Stimulated activated CD8-positive, alpha-beta memory T cell treated with anti-CD3 and anti-CD28 coated beads, Interleukin-15, amount 100 ng/mL, for 4 hours (primary cell): ENCODE data around the gene NRG3.

Experiments used
- DNase-seq, 2 donors: peaks; one replicate each; pipeline ENCODE4 v3.0.0-alpha.2; 2020; ENCODE audit warnings: low read depth in 2 of 2

Gene NRG3

DNA sequence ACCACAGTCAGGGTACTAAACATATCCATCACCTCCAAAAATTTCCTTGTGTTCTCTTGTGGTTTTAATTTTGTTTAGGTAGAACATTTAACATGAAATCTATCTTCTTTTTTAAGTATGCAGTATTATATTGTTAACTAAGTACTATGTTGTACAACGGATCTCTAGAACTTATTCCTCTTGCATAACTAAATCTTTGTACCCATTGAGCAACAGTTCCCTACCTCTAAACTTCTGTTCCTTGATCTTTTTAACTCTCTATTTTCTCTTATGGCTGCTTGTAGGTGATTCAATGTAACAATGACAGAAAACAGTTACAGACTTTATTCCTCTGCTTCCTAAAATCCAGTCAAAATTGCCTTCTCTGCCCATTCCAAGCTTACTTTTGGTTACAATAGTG is 9.9 kb downstream of the NRG3 start:
- no peak for DNase-seq

DNA sequence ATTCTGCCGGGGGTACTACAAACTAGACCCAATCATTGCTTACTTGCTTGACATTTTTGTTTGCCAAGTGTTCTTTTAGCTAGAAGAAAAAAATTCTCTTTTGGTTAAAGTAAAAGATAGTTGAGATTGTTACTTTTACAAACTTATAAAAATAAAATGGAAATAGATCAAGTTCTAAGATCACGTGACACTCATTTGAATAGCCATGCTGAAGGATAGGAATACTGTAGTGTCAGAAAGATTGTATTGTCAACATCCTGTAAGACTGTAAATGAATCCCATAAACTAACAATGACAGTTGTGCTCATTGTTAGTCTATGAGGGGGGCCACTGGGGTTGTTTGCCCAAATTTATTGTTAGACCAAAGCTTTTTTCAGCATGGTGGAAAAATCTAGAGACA is 10.5 kb downstream of the NRG3 start:
- DNase-seq: no peak

DNA sequence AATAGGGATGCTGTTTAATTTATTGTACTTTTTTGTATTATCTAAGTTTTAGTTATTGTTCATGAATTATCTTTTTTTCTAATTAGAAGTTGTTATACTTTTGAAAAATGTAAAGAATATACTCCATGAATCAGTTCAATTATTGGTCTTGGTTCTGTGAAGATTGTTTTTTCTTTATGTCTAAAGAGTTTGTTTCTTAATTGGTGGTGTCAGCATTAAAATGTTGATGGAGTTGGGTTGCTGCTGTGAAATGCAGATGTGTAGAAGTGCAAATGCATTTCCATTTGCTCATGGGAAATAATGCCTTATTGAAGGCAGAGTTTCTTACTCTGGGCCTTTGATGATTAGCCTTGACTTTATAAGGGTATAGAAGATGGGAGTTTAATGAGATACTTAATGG is 11.9 kb downstream of the NRG3 start:
- no peak for DNase-seq

DNA sequence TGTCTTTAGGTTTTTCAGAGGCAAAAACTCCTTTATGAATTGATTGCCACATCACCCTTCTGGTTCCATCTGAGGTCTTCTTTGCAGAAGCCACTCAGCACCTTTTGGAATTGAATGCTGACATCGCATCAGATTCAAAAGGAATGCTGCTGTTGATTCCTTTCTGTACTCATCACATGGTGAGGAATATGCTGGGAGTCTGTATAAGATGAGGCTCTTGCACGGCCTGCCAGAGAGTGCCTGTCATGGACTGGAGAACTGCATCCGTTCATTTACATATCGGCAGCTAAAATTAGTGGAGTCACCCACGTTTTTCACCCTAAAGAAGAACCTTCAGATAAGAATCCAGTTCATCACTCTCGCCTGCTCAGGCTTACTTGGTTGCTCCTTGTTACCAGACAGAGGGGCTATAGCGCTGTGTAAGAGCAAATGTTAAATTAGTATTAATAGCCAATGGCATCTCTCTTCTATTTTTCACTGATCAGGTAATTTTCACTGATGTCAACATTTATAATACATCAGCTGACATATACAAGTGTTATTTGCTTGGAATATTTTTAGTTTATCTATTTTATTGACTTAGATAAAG is 14.3 kb downstream of the NRG3 start:
- no peak for DNase-seq

DNA sequence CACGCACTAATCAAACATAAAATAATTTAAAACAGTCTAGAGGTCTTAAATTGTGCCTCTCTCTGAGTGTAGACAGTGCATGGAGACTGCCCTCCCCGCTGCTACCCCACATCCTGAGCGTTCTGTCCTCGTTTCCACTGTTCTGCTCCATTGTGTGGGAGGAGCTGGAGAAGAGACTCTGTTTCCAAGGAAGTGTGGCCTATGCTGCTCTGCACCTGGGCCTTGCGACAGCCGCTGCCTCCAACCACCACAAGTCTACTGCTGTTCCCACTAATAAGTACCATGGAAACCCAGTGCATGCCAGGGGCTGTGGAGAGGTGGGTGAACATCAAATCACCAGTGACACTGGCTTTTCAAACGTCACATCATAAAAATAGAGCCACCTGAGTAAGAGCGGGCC is 19.6 kb downstream of the NRG3 start:
- no peak for DNase-seq

DNA sequence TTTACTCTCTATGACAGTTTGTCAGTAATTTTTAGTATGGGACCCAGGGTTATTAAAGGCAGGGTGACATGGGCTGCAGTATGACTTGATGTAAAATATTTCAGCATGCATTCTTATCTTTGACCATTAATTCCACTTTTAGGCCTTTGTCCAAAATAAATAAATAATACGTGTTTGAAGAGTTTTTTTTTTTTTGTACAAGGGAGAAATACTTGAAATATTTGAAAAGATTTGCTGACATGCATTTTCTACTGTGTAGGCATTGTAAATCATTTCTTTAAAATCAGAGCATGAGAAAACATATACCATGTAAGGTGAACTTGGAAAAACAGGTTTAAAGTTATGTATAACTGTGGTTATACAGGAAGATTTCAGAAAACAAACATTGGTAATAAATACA is 23.5 kb downstream of the NRG3 start:
- DNase-seq: no peak

GRCh38 chr10:81900989-81901388 is 26.0 kb downstream of the NRG3 start:
- DNase-seq: no peak

DNA sequence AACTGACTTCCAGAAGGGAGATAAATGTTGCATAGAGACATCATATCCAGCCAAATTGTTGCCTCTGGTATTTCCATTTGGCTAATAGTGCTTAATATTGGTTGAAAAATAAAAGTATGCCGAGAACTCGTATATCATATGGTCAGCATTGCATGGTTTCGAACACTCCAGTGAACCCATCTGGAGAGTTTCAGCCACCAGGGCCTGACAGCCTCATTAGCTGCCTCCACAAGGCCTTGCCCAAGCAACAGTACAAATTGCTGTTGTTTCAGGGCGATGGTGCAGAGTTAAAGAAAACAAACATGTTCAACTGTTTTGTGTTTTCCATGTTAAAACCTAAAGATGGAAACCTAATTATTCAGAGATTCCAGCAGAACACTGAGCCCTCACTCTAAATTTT is 28.5 kb downstream of the NRG3 start:
- no peak for DNase-seq

GRCh38 chr10:81905161-81905560 is 30.2 kb downstream of the NRG3 start:
- DNase-seq: no peak

- DNase-seq: no peak
Measured at GRCh38 chr10:81909453-81909852, 34.5 kb downstream of the NRG3 start.

DNA sequence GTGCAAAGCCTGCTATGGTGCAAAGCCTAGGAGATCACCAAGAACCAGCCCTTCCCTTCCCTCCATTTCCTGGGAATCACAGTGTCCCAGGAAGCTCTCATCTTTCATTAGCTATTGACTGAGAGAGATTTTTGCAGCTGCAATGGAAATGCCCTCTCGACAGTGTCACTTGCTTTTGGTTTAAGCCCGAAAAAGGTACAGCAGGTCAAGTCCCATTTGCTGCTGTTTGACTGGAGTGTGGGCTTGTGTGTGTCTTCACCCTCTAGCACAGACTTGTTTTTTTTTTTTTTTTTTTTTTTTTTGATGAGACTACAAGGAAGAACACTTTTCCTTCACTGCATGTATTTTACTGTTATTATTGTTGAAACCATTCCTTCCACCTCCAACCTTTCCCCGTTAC is 36.3 kb downstream of the NRG3 start:
- DNase-seq: no peak

DNA sequence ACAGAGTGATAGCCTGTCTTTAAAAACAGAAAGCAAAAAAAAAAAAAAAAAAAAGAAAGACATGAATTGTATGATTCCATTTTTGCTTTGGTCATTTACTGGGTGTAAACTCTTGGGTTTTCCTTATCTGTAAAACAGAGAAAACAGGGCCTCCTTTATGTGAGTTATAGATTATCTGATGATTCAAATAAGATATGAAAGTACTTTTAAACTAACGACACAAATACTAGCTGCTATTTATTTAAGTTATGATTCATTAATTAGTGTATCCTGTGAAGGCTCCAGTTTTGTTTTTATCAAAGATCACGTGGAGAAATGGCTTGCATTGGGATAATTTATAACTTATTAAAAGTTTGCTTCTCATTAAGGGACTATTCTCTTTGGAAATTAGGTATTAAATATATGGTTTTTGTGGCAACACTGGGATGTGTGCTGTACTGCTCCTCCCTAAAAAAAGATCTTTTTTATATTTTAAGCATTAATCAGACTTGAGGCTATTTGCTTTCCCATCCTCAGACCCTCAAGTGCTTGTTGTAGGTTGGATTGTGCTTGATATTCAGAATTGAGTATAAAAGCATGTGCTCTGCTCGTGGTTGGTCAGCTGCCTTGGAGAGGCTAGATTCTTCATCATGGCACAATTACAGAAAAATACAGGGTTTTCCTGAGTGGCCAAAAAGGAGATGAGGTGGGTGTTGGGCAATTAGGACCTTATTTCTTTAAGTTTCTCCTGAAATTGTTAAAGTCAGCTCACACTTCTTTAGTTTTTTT is 39.9 kb downstream of the NRG3 start:
- DNase-seq: no peak

- DNase-seq: no peak
Measured at GRCh38 chr10:81915504-81915897, 40.5 kb downstream of the NRG3 start.

DNA sequence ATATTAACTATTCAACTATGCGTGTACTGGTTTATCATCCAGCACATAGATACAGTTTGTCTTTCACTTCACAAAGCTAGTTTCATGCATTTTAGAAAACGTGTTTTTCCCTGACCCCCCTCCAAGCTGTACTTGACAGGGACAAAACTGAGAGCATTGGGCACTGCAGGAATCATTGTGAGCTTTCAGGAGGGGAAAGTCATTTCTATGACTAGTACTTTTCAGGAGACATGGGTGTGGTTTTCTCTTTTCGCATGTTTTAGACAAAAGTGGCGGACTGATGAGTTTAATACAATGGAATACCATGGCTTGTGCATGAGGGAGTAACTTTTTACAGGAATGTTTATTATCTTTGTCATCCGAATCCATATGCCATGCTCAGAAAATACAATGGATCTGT is 42.7 kb downstream of the NRG3 start:
- no peak for DNase-seq

GRCh38 chr10:81918766-81919165 is 43.8 kb downstream of the NRG3 start:
- no peak for DNase-seq

DNA sequence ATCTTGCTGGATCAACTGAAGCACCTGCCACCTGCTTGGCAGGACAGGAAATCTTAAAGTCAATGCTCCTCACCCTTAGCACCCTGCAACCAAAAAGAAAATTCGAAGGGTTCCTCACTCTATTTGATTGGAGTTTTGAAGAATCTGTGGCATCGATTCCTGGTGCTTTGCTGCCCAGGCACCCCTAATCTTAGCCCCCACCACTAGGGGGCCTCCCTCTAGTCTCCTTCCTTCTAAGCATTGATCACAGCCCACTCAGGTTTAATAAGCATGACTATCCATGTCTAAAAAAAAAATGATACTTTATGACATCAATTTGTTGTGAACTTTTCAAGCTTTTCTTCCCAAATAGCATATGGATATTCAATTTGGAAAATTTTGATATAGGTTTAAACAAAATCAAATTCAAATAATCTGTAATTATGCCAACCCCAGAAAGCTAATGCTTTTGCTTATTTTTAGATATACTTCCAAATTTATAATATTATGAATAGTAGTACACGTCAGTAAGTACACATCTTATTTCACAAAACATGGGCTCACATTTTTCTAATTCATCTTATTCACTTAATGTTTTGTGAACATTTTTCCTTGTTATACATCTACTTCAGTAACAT is 45.3 kb downstream of the NRG3 start:
- DNase-seq: no peak

GRCh38 chr10:81928119-81928518 is 53.1 kb downstream of the NRG3 start:
- no peak for DNase-seq

DNA sequence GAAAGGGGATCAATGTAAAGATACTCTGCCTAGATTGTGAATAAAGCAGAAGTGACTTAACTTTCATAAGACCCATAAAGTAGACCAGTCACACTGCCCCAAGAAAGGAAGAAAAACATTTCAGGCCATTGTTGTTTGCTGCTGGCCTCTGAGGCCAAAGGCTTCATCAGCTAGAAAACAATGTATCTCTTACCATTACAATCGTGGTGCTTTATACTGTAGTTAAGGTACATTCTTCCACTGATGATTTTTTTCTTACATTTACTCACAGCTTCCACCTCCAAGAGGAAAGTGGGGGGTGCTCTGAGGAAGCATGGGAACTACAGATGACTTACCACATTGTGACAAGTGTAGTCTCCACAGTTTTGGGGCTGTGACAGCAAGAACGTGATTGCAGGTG is 68.6 kb downstream of the NRG3 start:
- no peak for DNase-seq

- no peak for DNase-seq
Measured at GRCh38 chr10:81944609-81945008, 69.6 kb downstream of the NRG3 start.

DNA sequence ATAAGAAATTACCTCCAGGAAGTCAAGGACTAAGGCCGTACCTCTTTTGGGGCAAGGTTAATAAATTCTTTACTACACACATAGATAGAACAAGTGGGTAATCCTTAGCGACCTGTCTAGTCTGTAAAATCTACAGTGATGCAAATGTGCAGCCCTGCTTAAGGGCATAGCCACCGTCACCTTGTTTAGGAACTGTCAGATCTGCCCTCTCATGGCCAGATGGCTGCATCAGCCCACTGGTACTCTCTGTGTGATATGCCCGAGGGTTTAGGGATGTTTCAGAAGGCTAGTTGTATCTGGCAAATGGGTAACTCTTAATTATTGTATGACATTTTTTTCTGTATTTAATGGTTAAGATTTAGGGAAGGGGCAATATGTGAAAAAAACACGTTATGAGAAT is 74.3 kb downstream of the NRG3 start:
- no peak for DNase-seq

- DNase-seq: no peak
Measured at GRCh38 chr10:81950358-81950757, 75.4 kb downstream of the NRG3 start.

DNA sequence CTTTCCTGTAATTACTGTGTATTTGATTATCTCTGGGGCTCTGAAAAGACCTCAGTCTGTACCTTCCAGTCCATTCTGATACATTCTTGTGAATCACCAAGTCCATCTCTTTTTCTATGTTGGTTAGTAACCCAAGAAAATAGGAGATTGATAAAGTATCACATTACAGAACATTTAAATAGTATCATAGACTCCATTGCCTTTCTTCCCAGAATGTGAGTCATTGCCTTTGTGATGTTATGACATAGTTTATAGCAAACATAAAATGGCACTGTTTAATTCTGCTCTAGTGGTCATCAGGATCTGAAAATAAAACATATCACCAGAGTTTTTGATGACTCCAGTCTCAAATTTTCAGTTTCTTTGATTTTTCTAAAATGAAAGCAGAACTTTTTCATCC is 78.4 kb downstream of the NRG3 start:
- DNase-seq: no peak

- no peak for DNase-seq
Measured at GRCh38 chr10:81957976-81958375, 83.0 kb downstream of the NRG3 start.
